NCI-H524 (cell line): ENCODE results near the gene SC5D.
A peak's percentile ranks its signal among the peaks of the same experiment; 100 is the strongest.

Experiments used
- DNase-seq, 2 experiments: peaks; one replicate each; lab custom pipeline; 2025; lab: John Stamatoyannopoulos, UW

SC5D gene

DNA sequence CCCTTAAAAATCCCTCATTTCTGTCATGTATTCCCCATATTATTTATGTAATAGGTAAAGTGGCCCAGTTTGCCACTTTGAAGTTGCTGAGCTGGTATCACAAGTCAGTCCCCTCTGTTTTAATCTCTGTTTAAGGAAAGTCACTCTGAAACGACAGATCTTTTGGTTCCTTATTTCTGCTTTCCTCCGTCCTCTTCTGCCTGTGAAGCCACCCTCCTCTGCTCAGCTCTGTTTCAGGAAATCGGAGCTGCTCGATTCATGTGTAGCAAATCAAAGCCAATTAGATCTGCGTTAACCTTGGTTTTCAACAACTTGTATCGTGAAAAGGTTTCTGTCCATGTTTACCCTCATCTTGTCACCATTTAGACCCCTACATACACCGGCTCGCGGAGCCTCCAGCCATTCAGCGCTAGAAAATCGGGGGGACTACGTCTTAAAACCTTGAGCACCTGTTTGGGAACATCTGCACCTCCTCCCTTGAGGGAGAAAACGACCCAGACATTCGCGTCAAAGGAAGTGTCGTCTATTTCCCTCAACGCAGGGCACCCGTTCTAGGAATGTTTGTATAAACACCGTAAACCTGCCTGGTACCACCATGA lies 576 bp upstream of the SC5D start:
- DNase-seq, result peak in 1 of 2 experiments; percentile 63

DNA sequence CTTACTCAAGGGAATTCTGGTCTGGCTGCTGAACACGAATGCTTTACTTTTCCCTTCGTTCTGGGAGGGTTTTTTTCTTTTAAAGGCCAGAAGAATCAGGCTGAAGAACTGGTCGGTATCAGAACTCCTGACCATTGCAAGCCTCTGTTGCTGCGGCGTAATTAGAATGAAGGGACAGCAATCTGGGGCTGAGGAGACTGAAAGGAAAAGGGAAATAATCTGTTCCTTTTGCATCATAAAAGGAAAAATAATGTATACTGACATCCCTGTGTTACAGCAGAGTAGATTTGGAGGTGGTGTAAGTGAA lies 670 bp downstream of the SC5D start:
- DNase-seq, result no peak

DNA sequence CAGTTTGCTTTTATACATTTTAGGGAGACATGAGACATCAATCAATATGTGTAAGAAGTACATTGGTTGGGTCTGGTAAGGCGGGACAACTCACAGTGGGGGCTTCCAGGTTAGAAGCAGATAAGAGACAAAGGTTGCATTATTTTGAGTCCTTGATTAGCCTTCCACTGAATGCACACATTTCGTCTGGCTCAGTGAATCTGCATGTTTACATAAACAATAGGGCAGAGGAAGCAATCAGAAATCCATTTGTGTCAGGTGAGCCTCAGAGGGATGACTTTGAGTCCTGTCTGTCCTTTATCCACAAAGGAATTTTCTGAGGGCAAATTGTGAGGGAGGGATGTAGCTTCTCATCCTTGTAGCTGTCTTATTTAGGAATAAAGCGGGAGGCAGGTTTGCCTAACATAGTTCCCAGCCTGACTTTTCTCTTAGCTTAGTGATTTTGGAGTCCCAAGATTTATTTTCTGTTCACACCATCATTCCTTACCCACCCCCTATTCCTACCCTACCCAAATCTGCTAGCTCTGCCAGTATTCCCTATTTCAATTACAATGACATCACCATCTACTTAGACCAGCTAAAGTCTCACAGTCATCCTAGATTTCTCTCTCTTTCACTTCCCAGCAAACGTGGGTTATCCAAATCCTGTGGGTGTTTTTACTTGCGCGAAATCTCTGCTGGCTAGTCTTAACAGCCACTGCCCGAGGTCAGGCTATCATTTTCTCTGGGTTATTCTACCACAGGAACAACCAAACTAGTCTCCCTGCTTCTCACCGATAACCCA lies 2.9 kb downstream of the SC5D start:
- DNase-seq, result no peak

DNA sequence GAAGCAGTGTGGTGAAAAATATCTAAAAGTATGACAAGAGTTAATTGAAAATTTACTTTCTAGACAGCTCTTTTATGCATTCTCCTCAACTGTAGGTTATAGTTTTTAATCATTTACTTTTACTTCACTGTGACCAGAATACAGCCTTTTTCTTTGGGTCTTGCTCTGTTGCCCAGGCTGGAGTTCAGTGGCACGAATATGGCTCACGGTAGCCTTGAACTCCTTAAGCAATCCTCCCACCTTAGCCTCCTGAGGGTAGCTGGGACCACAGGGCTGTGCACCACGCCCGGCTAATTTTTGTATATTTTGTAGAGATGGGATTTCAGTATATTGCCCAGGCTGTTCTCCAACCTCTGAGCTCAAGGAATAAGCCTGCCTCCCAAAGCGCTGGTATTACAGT lies 5.3 kb downstream of the SC5D start:
- DNase-seq, result no peak

DNA sequence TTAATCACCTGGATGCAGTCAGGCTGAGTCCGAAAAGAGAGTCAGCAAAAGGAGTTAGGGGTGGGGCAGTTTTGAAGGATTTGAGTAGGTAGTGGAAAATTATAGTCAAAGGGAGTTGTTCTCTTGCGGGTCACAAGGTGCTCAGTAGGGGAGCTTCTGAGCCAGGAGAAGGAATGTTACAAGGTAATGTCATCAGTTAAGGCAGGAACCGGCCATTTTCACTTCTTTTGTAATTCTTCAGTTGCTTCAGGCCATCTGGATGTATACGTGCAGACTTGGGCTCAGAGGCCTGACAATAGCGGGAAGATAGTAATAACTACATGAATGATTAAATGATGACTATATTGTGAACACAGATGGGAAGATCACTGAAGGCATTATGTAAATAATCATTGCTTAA lies 6.2 kb downstream of the SC5D start:
- no peak for DNase-seq

DNA sequence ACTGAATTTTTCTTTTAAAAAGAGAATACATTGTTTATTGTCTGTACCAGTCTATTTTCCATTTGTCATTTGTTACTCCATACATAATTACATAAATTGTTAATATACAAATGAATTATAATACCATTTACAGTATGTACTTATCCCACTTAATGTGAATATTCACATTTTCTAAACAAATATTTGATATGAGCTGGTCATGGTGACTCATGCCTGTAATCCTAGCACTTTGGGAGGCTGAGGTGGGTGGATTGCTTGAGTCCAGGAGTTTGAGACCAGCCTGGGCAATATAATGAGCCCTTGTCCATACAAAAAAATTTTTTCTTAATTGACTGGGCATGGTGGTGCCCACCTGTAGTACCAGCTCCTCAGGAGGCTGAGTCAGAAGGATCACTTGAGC lies 6.8 kb downstream of the SC5D start:
- no peak for DNase-seq

DNA sequence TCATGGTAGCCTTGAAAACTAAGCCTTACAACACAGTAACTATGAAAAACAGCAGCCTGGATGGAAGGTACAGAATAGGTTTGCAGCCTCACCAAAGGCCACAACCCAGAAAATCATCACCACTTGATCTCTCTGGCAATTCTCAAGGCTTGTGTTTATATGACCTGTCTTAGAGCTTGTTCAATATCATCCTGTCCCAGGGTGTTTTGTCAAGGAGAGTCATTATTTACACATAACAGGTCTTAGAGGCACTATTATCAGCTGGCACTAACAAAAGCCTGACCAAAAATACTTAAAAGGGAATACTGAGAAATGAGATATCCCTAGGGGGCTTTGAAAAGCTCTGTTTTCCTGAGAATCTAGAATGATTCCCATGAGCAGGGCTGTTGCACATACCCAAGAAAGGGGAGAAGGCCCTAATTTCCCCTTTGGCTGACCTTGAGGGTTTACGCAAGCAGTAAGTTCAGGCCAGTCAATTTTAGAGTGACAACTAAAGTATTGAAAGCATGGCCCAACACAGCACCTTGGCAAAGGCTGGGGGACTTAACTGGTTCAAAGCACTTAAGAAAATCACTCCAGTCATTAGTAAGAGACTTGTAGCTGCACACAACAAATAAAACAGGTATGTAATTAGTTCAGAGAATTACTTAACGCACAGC lies 7.9 kb downstream of the SC5D start:
- no peak for DNase-seq

DNA sequence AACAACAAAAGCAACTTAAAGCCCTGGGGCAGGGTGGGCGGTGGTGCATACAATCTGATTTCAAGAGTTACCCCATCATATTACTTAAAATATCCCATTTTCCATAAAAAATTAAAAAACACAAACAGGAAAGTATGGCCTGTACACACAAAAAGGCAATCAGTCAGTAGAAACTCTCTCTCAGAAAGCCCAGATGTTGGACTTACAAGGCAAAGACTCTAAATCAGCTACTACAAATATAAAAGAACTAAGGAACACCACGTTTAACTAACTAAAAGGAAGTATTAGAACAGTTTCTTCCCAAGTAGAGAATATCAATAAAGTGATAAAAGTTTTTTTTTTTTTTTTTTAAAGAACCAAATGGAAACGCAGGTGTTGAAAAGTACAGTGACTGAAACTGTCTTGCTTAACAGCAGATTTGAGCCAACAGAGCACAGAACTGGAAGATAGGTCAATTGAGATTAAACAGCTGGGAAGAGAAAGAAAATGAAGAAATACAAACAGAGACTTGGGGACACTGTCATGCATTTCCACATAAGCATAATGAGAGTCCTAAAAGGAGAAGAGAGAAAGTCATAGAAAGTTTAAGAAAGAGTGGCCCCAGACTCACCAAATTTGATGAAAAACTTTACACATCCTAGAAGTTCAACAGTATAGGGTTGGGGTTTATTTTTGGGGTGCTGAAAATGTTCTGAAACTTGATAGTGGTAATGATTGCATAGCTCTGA lies 8.6 kb downstream of the SC5D start:
- DNase-seq, result no peak

DNA sequence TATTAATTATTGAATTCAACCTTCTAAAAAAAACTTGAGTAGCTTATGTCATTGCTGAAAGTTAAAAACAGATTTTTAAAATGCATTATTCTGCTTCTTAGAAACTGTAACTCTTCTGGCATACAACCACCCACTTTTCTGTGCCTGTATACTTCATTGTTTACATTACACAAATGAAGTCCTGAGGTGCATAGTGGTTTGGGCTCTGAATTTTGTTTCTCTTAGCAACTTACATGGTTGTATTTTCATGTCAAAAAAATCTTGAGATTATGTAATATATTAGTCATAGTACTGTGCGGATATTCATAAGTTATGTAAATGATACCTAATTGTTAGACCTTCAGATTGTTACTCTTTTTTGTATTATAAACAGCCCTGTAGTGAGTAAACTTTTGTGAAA lies 12.2 kb downstream of the SC5D start:
- DNase-seq, result no peak

DNA sequence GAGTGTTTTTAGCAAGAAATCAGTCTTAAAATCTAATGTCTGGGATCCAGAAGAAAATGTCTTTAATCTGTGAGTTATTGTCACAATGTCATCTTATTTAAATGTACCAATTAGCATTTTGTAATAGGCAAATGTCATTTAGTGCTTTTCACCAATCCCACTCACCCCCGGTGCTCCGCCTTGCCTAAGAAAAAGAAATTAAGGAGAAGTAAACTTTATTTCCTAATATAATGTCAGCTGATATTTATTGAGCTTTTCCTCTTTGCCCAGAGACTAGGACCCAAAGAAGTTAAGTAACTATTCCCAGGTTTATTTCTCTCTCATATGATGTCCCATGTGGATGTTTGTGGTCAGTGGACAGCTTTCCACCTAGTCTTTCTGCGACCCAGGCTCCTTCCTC lies 16.2 kb downstream of the SC5D start:
- no peak for DNase-seq

DNA sequence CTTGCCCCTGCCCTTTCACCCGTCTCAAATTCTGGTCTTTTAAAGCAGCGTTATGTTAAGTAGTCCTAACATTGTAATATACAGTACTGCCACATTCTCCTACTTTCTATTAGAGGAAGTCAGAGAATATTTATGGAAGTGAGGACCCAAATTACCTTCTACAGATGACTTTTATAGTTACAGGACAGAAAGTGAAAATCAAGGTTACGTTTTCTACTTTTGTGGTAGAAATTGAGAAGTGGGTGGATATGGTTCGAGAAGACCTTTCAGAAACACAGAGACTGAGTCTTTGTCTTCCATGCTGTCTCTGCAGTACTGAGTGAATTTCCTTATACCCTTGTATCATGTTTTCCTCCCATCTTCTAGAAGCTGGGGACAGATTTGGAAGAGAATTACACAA lies 17.1 kb downstream of the SC5D start:
- no peak for DNase-seq

DNA sequence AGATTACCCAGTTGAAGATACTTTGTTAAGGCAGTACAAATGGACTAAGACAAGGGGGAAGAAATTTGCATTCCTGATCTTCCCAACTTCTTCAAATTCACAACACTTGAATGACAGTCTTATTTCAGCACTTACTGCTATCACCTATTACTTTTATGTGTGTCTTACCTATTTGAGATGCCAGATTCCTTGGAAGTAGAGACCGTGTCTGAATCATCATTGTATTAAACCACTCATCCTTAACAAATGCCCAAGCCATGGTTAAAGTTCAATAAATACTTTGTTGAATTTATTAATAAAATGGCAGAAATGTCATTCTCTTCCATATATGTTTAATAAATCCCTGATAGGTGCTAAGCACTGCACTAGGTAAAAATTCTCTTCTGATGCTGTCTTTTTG lies 18.3 kb downstream of the SC5D start:
- DNase-seq, result no peak

DNA sequence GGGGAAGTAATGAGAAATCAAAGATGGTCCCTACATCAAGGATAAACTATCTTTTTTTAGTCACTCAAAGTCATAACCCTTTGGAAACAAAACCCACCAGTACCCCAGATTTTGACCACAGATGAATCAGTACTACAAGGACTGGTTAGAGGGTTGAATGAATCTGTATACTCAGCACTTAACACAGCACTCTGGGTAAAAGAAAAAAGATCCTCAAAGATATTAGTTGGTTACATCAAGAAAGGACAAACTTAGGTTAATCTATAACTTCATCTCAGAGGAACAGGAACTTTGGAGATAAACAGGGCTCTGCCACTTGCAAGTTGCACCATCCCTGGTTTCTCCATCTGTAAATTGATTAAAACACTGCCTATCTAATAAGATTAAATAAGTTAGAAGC lies 18.8 kb downstream of the SC5D start:
- no peak for DNase-seq

DNA sequence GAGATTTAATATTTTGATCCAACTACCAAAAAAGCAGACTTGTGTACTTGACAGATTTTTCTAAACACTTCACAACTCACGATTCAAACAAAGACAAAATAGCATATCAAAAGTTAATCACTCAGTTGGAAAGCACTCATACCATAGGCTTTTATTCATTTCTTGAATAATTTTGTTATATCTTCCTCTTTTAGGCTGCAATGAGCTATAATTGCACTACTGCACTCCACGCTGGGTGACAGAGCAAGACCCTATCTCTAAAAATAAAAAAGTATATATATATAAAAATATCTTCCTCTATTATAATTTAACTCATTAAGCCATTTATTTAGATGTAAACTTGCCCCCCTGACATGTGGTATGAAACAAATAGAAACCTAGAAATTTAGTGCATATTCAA lies 19.9 kb downstream of the SC5D start:
- DNase-seq, result no peak

DNA sequence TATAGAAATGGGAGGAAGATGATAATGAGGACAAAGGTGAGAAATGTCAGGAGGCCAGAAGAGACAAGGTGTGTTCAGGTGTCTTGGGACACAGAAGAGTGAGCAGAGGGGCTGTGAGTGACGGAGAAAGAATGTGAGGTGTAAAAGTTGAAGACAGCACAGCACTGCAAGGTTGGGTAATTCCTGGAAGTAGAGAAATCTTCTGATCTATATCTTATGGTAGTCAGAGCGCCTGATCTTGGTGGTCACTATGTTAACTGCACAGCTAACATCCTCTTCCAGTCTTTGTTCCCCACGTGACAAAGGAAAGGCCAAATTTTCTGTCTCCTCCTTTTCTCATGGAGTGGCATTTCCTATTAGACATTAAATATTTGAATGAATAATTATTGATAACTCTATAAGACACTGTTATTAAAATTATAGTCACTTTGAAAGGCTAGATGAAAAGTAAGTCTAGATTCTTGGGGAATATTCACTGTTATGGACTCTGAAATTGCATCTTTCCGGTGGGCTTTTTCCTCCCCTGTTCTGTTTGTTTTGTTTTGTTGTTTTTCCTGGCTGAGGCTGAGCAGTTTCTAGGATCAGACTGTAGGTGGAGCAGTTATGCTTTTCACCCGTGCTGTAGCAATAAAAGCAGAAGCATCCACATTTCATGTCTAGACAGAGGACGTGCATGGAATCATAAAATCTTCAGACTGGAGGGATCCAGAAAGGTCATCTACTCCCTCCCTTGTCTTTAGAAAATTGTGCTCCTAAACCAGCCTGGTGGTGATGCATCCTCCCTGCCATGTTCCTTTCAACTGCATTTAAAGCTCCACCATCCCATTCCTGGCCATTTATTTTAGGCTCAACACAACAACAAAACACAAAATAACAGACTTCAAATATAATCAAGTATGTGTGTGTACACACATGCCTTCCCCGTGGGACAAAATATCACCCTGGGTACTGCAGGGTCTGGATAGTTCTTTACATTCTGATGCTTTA lies 26.6 kb downstream of the SC5D start:
- DNase-seq, result peak; percentile 25 to 58

DNA sequence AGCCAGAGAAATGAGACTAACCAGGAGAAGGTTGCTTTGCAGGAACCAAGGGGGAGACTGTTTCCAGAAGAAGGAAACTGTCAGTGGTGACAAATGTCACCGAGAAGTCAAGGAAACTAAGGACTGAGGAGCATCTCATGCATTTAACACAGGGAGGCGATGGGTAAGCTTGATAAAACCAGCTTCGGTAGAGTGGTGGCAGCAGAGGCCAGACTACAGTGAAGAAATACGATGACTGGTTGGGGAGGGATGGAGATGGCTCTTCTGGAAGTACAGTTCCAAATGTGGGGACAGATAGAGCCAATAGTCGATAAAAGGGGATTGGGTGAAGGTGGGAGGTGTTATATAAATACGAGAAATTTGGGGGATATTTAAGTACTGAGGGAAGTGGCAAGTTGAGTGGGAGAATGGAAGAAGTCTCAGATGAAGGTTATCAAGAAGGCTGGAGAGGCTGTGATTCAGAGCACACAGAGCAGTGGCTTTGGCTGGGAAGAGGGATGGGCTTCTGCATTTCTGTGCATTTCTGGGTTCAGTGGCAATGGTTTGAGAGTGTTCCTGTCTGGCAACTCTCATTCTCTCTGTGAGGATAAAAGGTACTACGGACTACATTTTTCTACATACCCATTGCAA lies 29.2 kb downstream of the SC5D start:
- DNase-seq, result peak; percentile 40 to 63

DNA sequence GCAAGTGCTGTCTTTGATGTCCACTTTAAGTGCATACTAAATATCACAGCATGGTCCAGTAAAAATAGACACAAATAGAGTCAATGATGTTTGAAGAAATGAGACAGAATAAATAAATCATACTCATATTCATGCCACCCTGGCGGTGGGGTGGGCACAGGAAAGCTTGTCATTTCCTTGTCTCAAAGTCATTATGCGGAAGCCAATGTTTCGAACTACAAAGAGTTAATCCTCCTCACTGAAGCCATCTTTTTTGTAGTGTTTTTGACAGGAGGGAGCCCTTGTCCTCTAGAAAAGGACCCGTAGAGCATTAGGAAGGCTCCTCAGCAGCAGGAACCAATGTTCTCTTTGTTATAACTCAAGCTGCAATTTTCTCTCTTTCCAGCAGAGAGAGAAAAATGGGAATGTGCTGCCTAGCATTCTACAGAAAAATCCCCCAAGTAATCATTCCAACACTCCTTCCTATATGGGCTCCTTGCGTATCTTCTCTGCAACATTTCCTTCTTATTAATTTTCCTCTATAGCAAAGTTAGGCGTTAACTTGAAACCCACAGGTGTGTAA lies 30.6 kb downstream of the SC5D start:
- no peak for DNase-seq

DNA sequence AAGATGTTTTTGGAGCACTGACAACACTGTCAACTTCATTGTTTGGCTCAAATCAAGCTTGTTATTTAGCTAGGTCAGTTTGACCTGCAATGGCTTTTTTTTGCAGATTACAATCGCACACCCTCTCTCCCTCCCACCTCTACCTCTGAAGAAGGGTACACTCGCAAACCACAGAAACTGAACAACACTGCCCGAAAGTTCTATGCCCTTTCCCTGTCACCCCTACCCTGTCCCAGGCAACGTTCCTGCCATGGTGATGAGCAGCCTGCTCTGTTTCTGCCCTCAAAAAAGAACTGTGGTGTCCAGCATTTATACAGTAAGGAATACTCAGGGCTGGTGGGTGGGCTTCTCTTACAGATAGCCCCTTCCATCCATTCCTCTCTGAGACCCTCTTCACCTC lies 33.7 kb downstream of the SC5D start:
- no peak for DNase-seq

DNA sequence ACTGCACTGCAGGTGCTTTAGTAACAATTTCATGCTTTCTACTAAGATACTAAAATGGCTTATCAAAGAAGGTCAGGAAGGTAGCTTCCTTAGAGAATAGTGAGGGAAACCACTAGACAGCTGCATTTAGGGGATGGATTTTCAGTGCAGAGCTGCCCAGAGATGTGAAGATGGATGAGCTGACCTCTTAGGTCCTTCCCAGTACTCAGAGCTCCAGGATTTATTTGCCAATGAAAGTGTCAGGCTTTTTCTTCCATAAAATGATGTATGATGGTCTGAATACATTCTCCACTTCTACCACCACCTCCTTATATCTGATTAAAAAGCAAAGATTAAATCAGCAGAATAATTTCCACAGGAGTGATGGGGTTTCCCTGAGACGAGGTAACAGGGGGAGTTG lies 35.0 kb downstream of the SC5D start:
- DNase-seq, result no peak

DNA sequence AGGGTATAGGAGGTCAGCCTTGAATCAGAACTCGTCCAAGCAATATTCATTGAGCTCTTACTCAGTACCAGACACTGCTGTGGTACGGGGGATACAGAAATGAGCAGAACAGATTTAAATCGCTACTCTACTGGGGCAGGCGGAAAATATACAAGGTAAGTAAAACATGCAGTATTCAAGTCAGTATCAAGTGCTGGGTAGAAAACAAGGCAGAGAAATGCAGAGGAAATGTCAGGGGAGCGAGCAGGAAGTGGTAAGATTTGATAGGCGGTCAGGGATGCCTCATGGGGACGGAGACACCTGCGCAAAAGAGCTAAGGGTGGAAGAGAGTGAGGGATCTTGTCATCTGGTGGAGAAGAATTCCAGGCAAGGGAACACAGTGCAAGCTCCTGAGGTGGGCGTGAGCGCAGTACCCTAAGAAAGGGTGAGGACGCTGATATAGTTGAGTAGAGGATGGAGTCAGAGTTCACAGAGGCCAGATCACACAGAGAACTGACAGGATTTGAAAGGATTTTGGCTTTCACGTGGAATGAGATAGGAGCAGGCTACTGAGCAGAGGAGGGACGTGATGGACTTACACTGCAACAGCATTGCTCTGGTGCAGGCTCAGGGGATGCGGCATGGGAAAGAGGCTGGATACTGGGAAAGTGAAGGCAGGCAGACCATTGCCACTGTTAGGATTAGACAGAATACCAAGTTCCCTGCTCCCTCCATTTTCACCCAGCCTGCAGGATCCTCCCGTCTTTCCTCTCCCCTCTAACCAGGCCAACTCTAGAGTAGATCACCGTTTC lies 35.8 kb downstream of the SC5D start:
- no peak for DNase-seq
